GM12801 (cell line): Measurements from ENCODE around the gene PIK3C3.

Source experiments
- CTCF ChIP-seq: IDR thresholded peaks from one replicate; pipeline ENCODE4 v1.5.1; 2011; ENCODE audit warnings: control low read depth; ENCODE audit not compliant: insufficient read length; ENCODE audit errors: extremely low read depth

The PIK3C3 gene

GRCh38 chr18:41954827-41955613 is at the start of gene PIK3C3:
PIK3C3 (plus strand) TSS chr18:41955234; CDS start chr18:41955292, 58 bp downstream.
- TF ChIP-seq CTCF = no peak

- no peak for TF ChIP-seq CTCF
Measured at GRCh38 chr18:41905786-41906527, 49.1 kb upstream of the PIK3C3 start.

- TF ChIP-seq CTCF = no peak
Measured at GRCh38 chr18:41906528-41907146, 48.4 kb upstream of the PIK3C3 start.

- TF ChIP-seq CTCF = no peak
Measured at GRCh38 chr18:41917181-41917580, 37.9 kb upstream of the PIK3C3 start.

- TF ChIP-seq CTCF = no peak
Measured at GRCh38 chr18:41921770-41922169, 33.3 kb upstream of the PIK3C3 start.

- no peak for TF ChIP-seq CTCF
Measured at GRCh38 chr18:41922176-41922575, 32.9 kb upstream of the PIK3C3 start.

GRCh38 chr18:41922841-41923240 is 32.2 kb upstream of the PIK3C3 start:
- TF ChIP-seq CTCF = no peak
